ENCODE results near the gene DBX2.
"Not testable (repeated sequence)": the region's sequence is repeated elsewhere in the genome, so short reads cannot be mapped to it uniquely, and the experiment has no call there.

Gene DBX2

GRCh38 chr12:45050751-45051571 lies at the start of gene DBX2:
Gene DBX2, minus strand, starts transcription at chr12:45051099. Its CDS starts 172 bp downstream, at chr12:45050927.
- DNase-seq (ENCODE audit: low read depth) = no peak

- DNase-seq (ENCODE audit: low read depth) = no peak
Measured at GRCh38 chr12:45098766-45099165, 47.9 kb upstream of the DBX2 start.

- not testable (repeated sequence) for DNase-seq (ENCODE audit: low read depth)
Measured at GRCh38 chr12:45095417-45095816, 44.5 kb upstream of the DBX2 start.

- no peak for DNase-seq (ENCODE audit: low read depth)
Measured at GRCh38 chr12:45093051-45093450, 42.2 kb upstream of the DBX2 start.

- DNase-seq (ENCODE audit: low read depth) = no peak
Measured at GRCh38 chr12:45089411-45090075, 38.6 kb upstream of the DBX2 start.

GRCh38 chr12:45088608-45089007 lies 37.7 kb upstream of the DBX2 start:
- DNase-seq (ENCODE audit: low read depth) = no peak

- not testable (repeated sequence) for DNase-seq (ENCODE audit: low read depth)
Measured at GRCh38 chr12:45084248-45084647, 33.3 kb upstream of the DBX2 start.

GRCh38 chr12:45077251-45077650 lies 26.4 kb upstream of the DBX2 start:
- DNase-seq (ENCODE audit: low read depth) = no peak

GRCh38 chr12:45076417-45077026 lies 25.6 kb upstream of the DBX2 start:
- no peak for DNase-seq (ENCODE audit: low read depth)

- DNase-seq (ENCODE audit: low read depth) = no peak
Measured at GRCh38 chr12:45075587-45076282, 24.8 kb upstream of the DBX2 start.

- no peak for DNase-seq (ENCODE audit: low read depth)
Measured at GRCh38 chr12:45065125-45065626, 14.3 kb upstream of the DBX2 start.

- DNase-seq (ENCODE audit: low read depth) = no peak
Measured at GRCh38 chr12:45060976-45061375, 10.1 kb upstream of the DBX2 start.

GRCh38 chr12:45051572-45052125 lies 750 bp upstream of the DBX2 start:
- DNase-seq (ENCODE audit: low read depth) = no peak

GRCh38 chr12:45049912-45050750 lies 768 bp downstream of the DBX2 start:
- DNase-seq (ENCODE audit: low read depth) = no peak

GRCh38 chr12:45042599-45042998 lies 8.3 kb downstream of the DBX2 start:
- DNase-seq (ENCODE audit: low read depth) = no peak

- DNase-seq (ENCODE audit: low read depth) = no peak
Measured at GRCh38 chr12:45040977-45041376, 9.9 kb downstream of the DBX2 start.

GRCh38 chr12:45039757-45040156 lies 11.1 kb downstream of the DBX2 start:
- no peak for DNase-seq (ENCODE audit: low read depth)

GRCh38 chr12:45034861-45035265 lies 16.0 kb downstream of the DBX2 start:
- DNase-seq (ENCODE audit: low read depth) = no peak

- DNase-seq (ENCODE audit: low read depth) = no peak
Measured at GRCh38 chr12:45017916-45018315, 33.0 kb downstream of the DBX2 start.

- no peak for DNase-seq (ENCODE audit: low read depth)
Measured at GRCh38 chr12:45014396-45014795, 36.5 kb downstream of the DBX2 start.

GRCh38 chr12:45012749-45013148 lies 38.1 kb downstream of the DBX2 start:
- DNase-seq (ENCODE audit: low read depth) = no peak

Data from stimulated activated CD8-positive, alpha-beta memory T cell treated with anti-CD3 and anti-CD28 coated beads, Interleukin-15, amount 100 ng/mL, for 24 hours (primary cell).